Measurements from ENCODE around the gene ABTB1.

Gene ABTB1

DNA sequence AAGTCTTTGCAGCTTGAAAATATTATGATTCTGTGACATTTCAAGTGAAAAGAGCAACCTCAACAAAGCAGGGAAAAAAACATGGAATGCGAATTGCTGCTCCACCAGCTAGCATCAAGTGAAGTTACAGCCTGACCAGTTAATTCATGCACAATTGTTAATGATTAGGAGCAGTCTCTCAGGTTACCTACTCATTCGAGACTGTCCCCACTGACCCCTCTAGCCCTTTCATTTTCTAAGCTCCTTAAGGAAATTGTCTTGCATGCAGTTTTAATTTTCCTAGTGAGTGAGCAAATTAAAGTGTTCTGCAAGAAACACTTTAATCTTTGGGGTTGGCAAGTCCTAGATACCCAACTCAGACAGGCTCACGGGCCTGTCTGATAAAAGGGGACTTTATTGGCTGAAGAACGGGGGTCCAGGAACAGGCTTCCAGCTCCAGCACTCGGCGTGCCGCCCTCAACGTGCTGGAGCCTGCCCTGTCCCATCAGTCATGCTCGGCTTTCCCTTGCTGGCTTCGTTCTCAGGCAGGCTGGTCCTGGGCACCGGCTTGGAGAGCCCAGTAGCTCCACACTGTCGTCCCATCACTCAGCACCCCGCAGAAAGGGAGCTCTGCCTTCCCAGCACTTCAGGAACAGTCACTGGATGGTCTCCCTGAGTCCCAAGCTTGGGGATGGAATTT lies 25.4 kb upstream of the ABTB1 start:
- no peak overlapping the region for H3K4me3 ChIP-seq (ENCODE audit: low read depth, low read length)
- DNase-seq (ENCODE audit: low read depth) = no peak
- TF ChIP-seq, protein P1, sequence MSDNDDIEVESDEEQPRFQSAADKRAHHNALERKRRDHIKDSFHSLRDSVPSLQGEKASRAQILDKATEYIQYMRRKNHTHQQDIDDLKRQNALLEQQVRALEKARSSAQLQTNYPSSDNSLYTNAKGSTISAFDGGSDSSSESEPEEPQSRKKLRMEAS (IDR thresholded peaks at IDR 0.05; ENCODE audit: low read depth, low read length) = no peak
- no peak for TF ChIP-seq POLR2A (IDR thresholded peaks at IDR 0.05; ENCODE audit: extremely low read depth, insufficient read length)
- TF ChIP-seq, protein P2, sequence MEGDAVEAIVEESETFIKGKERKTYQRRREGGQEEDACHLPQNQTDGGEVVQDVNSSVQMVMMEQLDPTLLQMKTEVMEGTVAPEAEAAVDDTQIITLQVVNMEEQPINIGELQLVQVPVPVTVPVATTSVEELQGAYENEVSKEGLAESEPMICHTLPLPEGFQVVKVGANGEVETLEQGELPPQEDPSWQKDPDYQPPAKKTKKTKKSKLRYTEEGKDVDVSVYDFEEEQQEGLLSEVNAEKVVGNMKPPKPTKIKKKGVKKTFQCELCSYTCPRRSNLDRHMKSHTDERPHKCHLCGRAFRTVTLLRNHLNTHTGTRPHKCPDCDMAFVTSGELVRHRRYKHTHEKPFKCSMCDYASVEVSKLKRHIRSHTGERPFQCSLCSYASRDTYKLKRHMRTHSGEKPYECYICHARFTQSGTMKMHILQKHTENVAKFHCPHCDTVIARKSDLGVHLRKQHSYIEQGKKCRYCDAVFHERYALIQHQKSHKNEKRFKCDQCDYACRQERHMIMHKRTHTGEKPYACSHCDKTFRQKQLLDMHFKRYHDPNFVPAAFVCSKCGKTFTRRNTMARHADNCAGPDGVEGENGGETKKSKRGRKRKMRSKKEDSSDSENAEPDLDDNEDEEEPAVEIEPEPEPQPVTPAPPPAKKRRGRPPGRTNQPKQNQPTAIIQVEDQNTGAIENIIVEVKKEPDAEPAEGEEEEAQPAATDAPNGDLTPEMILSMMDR (IDR thresholded peaks at IDR 0.05; ENCODE audit: low read depth, low read length) = no peak
- TF ChIP-seq MYC (IDR thresholded peaks at IDR 0.05; ENCODE audit: low read depth, low read length) = no peak

DNA sequence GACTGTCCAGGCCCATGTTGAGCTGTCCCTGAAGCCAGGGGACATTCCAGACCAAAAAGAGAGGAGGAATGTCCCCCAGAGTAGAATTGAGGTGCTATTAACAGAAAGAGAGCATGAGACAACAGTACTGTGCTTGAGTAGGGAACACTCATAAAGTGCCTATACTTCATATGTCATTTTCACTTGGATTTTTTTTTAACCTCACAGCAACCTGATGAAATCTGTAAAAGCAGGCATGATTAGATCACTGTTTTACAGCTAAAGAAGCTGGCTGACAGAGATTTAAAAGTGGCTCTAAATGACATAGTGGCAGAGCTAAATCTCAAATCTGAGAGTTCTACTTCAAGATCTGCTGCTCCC lies 24.9 kb upstream of the ABTB1 start:
- no peak overlapping the region for H3K4me3 ChIP-seq (ENCODE audit: low read depth, low read length)
- DNase-seq (ENCODE audit: low read depth) = no peak
- no peak for TF ChIP-seq MYC (IDR thresholded peaks at IDR 0.05; ENCODE audit: low read depth, low read length)
- TF ChIP-seq, protein P2 (IDR thresholded peaks at IDR 0.05; ENCODE audit: low read depth, low read length) = no peak

DNA sequence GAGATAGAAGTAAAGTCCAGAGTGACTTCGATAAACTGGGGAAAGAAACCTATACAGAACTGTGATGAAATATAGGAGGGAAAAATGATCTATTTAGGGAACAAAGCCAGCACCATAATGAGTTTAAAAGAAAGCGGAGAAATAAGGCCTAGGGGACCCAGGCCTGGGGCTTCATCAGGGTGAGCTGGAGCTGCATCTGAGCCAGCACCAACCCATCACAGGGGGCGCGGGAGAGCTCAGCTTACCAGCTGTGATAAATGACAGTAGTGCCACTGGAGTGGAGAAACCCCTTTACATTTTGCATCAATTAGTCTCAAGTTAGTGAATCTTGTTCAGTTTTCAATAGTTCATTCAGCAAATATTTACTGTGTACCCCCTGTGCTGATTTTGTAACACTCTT lies 22.5 kb upstream of the ABTB1 start:
- TF ChIP-seq MYC (IDR thresholded peaks at IDR 0.05; ENCODE audit: low read depth, low read length) = no peak
- TF ChIP-seq, protein P2 (IDR thresholded peaks at IDR 0.05; ENCODE audit: low read depth, low read length) = no peak
- TF ChIP-seq POLR2A (IDR thresholded peaks at IDR 0.05; ENCODE audit: extremely low read depth, insufficient read length) = no peak
- H3K4me3 ChIP-seq (ENCODE audit: low read depth, low read length) = no peak overlapping the region
- no peak for DNase-seq (ENCODE audit: low read depth)

DNA sequence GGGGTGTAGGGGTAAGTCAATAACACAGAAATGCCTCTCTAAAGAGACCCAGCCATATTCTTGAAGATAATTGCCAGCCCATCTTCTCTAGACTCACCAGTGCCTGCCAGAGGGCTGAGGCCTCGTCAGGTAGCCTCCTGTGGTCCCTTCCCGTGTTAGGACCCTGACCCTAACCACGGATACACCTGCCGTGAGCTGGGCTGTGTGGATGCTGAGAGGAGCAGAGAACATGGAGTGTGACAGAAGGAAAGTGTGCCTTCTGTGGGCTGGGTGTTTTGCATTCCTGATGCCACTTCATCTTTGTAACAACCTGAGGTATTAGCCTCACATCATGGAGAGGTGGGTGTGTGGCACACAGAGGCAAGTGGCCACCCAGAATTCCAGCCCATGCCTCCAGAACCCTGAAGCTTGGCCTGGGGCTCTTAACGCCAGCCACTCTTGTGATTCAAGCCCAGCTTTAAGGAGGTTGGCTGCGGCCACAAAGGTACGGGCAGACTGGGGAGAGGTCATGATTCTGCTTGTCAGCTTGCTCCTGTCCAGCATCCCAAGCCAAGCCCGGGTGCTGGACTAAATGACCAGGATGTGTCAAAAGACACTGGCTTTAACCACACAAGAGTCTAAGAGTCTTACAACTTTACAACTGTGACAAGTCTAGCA lies 21.1 kb upstream of the ABTB1 start:
- no peak overlapping the region for H3K4me3 ChIP-seq (ENCODE audit: low read depth, low read length)
- DNase-seq (ENCODE audit: low read depth) = no peak
- TF ChIP-seq, protein P1 (IDR thresholded peaks at IDR 0.05; ENCODE audit: low read depth, low read length) = no peak
- no peak for TF ChIP-seq MYC (IDR thresholded peaks at IDR 0.05; ENCODE audit: low read depth, low read length)
- TF ChIP-seq, protein P2 (IDR thresholded peaks at IDR 0.05; ENCODE audit: low read depth, low read length) = no peak
- TF ChIP-seq POLR2A (IDR thresholded peaks at IDR 0.05; ENCODE audit: extremely low read depth, insufficient read length) = no peak

DNA sequence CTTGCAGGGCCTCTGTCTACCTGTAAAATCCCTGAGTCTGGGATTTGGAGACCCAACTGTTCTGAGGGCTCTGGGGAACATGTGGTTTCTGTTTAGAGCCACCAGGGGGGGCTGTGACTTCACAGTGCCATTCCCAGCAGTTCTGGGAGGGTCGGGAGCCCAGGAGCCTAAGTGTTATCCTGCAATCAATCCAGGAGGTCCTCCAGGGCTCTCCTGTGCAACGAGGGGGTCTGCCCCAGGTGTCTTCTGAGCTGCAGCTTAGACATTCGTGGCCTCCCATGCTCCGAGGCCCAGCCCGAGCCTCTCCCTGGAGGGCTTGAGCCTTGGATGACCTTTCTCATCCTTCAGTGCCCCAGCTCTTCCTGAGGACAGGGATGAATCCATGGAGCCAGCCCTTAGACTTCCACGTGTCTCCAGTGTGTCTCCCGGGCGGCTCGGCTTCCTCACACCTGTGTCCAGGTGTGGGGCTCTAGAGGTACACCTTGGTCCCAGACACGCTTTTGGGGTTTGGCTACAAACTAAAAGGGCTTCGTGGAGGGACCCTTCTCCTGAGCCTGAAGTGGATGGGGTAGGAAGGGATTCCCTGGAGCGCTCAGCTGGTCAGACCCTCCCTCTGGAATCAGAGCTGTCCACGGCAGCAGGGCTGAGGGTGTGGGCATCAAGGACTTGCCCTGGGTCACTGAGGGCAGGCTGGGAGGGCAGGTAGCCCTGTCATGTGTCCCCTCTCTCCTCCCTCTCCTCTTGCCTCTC lies 20.3 kb upstream of the ABTB1 start:
- no peak overlapping the region for H3K4me3 ChIP-seq (ENCODE audit: low read depth, low read length)
- TF ChIP-seq, protein P2 (IDR thresholded peaks at IDR 0.05; ENCODE audit: low read depth, low read length) = peak; percentile 72
- TF ChIP-seq, protein P1 (IDR thresholded peaks at IDR 0.05; ENCODE audit: low read depth, low read length) = peak; percentile 82
- TF ChIP-seq MYC (IDR thresholded peaks at IDR 0.05; ENCODE audit: low read depth, low read length) = no peak
- DNase-seq (ENCODE audit: low read depth) = peak; percentile 63
